Urinary bladder (tissue), 4 donors: ENCODE data around the gene ZNF230. TPM values are rescaled to one million over a fixed set of nuclear protein-coding genes. Genes with fewer than 3 reads are reported as not detected.

Experiments used
- DNase-seq: peaks from one replicate; pipeline ENCODE4 v3.0.0-alpha.2; 2015; ENCODE audit errors: extremely low spot score
- H3K27ac ChIP-seq: one replicate; pipeline ENCODE4 v1.5.1; 2013; ENCODE audit warnings: low read depth, mild to moderate bottlenecking, moderate library complexity
- H3K36me3 ChIP-seq: one replicate; pipeline ENCODE4 v1.6.1; 2013; ENCODE audit warnings: mild to moderate bottlenecking, moderate library complexity; ENCODE audit not compliant: insufficient read depth
- H3K4me1 ChIP-seq: one replicate; pipeline ENCODE4 v1.6.1; 2013; ENCODE audit warnings: mild to moderate bottlenecking, moderate library complexity; ENCODE audit not compliant: insufficient read depth
- H3K4me3 ChIP-seq: one replicate; pipeline ENCODE4 v1.5.1; 2013; ENCODE audit warnings: low read depth, low read length
- WGBS: extraction: QIAGEN DNeasy Blood & Tissue Kit; methylation state at CpG from one replicate; pipeline ENCODE4 v1.1.7; 2013; 5-methylcytosine and 5-hydroxymethylcytosine counted together
- polyA plus RNA-seq: library from polyadenylated mRNA; stranded (reverse); fragments of 200-250 nt; gene quantifications from one replicate; pipeline ENCODE4 v1.2.3, GENCODE V29; 2013
- total RNA-seq: library from RNA; depleted of rRNA; stranded (reverse); fragments of >200 nt; gene quantifications from one replicate; pipeline ENCODE4 v1.2.3, GENCODE V29; 2014
- donor health status: healthy with polysubstance abuse.
- donor health status: healthy.

Gene ZNF230
- 9.9 TPM for total RNA-seq
- polyA plus RNA-seq = 4.0 TPM

- Histone ChIP-seq H3K4me1 (no peaks in the 10 kb centered on the region), H3K27ac (peak within 1 kb of the TSS; percentile 42), H3K36me3 (peaks cover 2% of the 10 kb centered on the region), H3K4me3 (peak within 1 kb of the TSS; percentile 80)
- under 1% methylated on average over 48 of the region's 48 CpGs for WGBS
- peak; percentile 98 for DNase-seq
Observed at GRCh38 chr19:44002566-44003460, at the start of gene ZNF230. Gene ZNF230 (plus strand): TSS chr19:44002957. CDS start chr19:44007079, 4,122 bp downstream.

- Histone ChIP-seq H3K27ac (no peak overlapping the region), H3K36me3 (peaks cover 3% of the 10 kb centered on the region)
- 96% methylated on average over 3 of the region's 3 CpGs for WGBS
Observed at GRCh38 chr19:43956827-43957226, 45.9 kb upstream of the ZNF230 start.

DNA sequence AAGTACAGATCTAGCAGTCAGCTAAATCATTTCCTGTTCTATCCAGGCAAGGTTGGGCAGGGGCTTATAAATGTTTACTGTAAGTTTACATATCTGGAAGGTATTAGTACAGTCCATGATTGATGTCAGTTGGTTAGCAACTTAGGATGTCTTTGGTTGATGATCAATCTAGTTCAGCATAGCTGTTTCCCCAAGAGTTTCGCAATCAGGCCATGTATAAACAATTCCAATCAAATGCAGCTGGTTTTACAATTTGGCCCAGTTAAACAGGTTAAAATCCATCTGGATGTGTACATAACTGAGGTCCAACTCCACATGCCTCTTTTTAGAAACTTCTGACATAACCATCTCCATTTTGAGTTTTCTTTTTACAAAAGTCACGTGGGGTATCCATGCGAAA lies 44.9 kb upstream of the ZNF230 start:
- Histone ChIP-seq H3K36me3 (peaks cover 3% of the 10 kb centered on the region), H3K4me3 (no peak overlapping the region), H3K27ac (no peak overlapping the region), H3K4me1 (no peaks in the 10 kb centered on the region)
- WGBS = 96% methylated on average over 3 of the region's 3 CpGs
- DNase-seq = no peak

More at GRCh38 chr19:43956827-43957226, 45.9 kb upstream of the ZNF230 start:
- H3K4me3 ChIP-seq = no peak overlapping the region
- DNase-seq = no peak
- H3K4me1 ChIP-seq = peaks cover 1% of the 10 kb centered on the region

DNA sequence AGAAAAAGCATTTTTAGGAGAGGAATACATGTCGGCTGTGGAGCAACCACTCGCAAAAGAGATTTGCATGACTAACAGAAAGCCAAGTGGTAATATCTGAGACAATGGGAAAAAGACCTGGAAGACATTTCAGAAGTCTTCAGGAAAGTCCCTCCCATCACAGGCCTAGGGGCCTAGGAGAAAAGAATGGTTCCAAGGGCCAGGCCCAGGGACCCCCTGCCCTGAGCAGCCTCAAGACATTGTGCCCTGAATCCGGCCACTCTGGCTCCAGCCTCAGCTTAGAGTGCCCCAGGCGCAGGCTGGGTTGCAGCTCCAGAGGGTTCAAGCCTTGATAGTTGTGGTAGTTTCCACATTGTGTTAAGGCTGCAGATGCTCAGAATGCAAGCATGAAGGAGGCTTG lies 42.3 kb upstream of the ZNF230 start:
- no peaks in the 10 kb centered on the region for H3K4me1 ChIP-seq
- H3K36me3 ChIP-seq = peaks cover 8% of the 10 kb centered on the region
- H3K4me3 ChIP-seq = no peak overlapping the region
- no peak overlapping the region for H3K27ac ChIP-seq
- WGBS = 74% methylated on average over 4 of the region's 4 CpGs
- DNase-seq = no peak

DNA sequence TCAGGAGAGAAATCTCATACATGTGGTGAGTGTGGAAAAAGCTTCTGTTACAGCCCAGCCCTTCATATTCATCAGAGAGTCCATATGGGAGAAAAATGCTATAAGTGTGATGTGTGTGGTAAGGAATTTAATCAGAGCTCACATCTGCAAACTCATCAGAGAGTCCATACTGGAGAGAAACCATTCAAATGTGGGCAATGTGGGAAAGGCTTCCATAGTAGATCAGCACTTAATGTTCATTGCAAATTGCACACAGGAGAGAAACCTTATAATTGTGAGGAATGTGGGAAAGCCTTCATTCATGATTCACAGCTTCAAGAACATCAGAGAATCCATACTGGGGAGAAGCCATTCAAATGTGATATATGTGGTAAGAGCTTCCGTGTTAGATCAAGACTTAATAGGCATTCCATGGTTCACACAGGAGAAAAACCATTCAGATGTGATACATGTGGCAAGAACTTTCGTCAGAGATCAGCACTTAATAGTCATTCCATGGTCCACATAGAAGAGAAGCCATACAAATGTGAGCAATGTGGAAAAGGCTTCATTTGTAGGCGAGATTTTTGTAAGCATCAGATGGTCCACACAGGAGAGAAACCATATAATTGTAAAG lies 36.6 kb upstream of the ZNF230 start:
- peaks cover 16% of the 10 kb centered on the region for H3K36me3 ChIP-seq
- DNase-seq = no peak
- no peaks in the 10 kb centered on the region for H3K4me1 ChIP-seq
- 98% methylated on average over 3 of the region's 3 CpGs for WGBS
- H3K4me3 ChIP-seq = no peak overlapping the region
- no peak overlapping the region for H3K27ac ChIP-seq

DNA sequence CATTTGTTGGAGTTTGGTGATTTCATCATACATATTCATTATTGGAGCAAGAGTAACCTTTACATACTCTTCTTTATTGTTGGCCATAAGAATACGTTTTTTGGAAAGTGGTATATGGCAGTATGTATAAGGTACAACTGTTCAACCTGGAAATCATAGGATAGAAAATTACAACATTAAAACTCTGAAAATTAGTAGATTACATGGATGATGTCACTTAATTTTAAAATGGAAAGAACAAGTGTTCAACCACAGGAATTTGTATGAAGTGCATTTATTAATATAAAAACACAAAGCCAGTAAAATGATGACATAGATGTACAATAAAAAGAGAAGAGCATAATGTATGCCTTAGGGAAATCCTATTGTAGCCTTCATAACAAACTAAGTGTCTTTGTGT lies 26.0 kb upstream of the ZNF230 start:
- H3K27ac ChIP-seq = no peak overlapping the region
- 91% methylated on average over 1 of the region's 1 CpG for WGBS

DNA sequence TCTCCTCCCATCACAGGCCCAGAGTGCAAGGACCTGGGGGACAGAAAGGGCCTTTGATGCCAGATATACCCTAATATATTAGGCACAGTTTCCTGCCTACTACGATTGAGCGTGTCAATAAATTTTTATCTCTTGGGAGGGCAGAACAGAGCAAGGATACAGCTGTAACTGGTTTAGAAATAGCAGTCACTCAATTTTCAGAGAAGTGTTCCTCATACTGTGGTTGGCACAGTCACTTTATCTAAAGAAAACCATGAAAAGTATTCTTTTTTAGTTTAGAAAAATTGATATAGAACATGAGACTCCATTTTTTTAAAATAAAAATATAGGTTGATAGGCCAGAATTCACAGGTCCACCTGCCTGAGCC lies 19.2 kb upstream of the ZNF230 start:
- Histone ChIP-seq H3K4me3 (peak overlapping the region; percentile 82), H3K36me3 (no peaks in the 10 kb centered on the region), H3K4me1 (no peaks in the 10 kb centered on the region), H3K27ac (no peak overlapping the region)
- 73% methylated on average over 2 of the region's 2 CpGs for WGBS
- DNase-seq = no peak

More for the DNA sequence above, 26.0 kb upstream of the ZNF230 start:
- no peaks in the 10 kb centered on the region for H3K36me3 ChIP-seq
- no peak overlapping the region for H3K4me3 ChIP-seq
- H3K4me1 ChIP-seq = no peaks in the 10 kb centered on the region
- no peak for DNase-seq

DNA sequence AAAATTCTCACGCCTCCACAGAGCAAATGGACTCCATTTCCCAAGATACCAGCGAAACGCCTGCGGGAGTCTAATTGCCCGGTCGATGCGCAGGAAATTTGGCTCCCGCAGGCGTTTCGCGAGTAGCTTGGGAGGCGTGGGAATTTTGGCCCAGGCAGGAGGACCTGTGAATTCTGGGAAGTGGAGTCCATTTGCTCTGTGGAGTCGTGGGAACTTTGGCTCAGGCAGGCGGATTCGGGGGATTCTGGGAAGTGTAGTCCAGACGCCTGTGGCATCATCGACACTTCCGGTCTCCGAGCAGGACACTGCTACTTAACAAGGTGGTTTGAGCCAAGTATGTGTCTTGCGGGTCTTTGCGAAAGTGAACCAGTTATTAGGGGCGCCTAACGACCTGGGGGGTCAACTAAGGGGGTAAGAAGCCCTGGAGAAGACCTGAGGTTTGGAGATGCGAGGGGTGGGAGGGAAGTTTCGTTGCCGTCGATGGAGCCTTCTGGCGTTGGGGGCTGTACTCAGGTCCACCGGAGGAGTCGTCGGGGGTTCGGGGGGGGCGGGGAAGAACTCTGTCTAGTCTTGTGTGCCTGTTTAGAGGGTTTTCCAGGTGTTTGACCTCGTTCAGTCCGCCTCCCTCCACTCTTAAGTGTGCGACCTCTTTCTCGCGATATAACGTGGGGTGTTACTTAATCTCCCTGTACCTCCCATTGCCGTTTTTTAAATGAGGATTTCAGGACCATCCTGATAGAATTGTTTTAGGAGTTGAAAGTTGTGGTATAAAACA lies 18.7 kb upstream of the ZNF230 start, which contains the start of gene ZNF155:
TSS of gene ZNF155 (plus strand) at position 277 of the 775 bp plus-strand sequence. CDS start 4,356 bp downstream, outside the sequence.
- Histone ChIP-seq H3K4me3 (peak within 1 kb of the TSS; percentile 82), H3K36me3 (no peaks in the 10 kb centered on the region), H3K27ac (no peak within 1 kb of the TSS), H3K4me1 (no peaks in the 10 kb centered on the region)
- peak; percentile 95 for DNase-seq
- under 1% methylated on average over 40 of the region's 40 CpGs for WGBS

- Histone ChIP-seq H3K36me3 (peaks cover 2% of the 10 kb centered on the region), H3K4me1 (no peaks in the 10 kb centered on the region), H3K4me3 (peak overlapping the region; percentile 82), H3K27ac (no peak overlapping the region)
- under 1% methylated on average over 14 of the region's 14 CpGs for WGBS
- DNase-seq = no peak
Observed at GRCh38 chr19:43984687-43985000, 18.1 kb upstream of the ZNF230 start.

DNA sequence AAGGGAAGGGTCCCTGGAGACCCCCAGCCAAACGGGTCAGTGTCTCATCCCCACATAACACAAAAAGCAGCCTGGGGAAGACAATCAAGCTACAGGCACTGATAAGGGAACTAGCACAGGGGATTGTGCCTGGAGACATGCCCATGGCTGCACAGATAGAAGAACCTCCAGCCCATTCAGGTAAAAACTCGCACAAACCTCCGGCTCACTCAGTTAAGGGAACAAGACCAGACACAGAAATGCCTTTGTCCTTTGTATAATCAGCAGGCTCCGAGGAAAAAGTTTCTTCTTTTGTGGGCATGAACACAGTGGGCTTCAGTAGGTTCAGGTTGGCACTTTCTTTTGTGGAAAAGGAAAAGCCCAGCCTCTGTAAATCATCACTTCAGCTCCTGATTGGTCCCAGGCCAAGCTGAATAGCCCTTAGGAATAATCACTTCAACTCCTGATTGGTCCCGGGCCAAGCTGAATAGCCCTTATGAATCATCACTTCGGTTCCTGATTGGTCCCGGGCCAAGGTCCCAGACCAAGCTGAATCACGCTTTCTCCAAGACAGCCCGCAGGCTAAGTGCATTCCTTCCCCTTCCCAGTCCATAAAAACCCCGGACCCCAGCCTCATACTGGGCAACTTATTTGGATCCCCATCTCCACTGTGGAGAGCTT lies 5.0 kb upstream of the ZNF230 start:
- peaks cover 13% of the 10 kb centered on the region for H3K36me3 ChIP-seq
- no peak for DNase-seq
- WGBS = 83% methylated on average over 10 of the region's 10 CpGs
- H3K4me3 ChIP-seq = no peak overlapping the region
- no peaks in the 10 kb centered on the region for H3K4me1 ChIP-seq
- H3K27ac ChIP-seq = no peak overlapping the region

DNA sequence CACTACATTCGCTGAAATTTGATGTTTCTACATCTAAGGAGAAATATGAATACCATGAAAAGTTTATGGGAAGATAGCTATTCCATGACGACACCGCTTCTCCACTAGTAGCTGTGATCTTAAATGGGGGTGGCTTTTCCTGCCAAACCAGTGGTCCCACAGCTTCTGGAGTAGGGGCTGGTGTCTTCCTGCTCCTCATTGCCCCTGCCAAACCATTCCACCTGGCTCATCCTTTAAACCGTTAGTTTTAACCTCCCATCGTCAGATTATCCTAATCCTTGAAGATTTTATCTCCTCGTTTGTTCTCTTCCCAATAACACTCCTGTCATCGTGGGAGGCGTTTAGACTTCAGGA lies 568 bp upstream of the ZNF230 start:
- H3K4me1 ChIP-seq = no peaks in the 10 kb centered on the region
- DNase-seq = no peak
- H3K27ac ChIP-seq = no peak overlapping the region
- no peaks in the 10 kb centered on the region for H3K36me3 ChIP-seq
- peak overlapping the region; percentile 80 for H3K4me3 ChIP-seq
- WGBS = 7% methylated on average over 8 of the region's 8 CpGs

GRCh38 chr19:44003461-44004009 lies 778 bp downstream of the ZNF230 start:
- Histone ChIP-seq H3K4me3 (peak overlapping the region; percentile 80), H3K27ac (no peak overlapping the region), H3K4me1 (no peaks in the 10 kb centered on the region), H3K36me3 (peaks cover 7% of the 10 kb centered on the region)
- DNase-seq = no peak
- WGBS = 3% methylated on average over 15 of the region's 15 CpGs

- no peak overlapping the region for H3K27ac ChIP-seq
- DNase-seq = no peak
- H3K36me3 ChIP-seq = peaks cover 27% of the 10 kb centered on the region
- H3K4me1 ChIP-seq = no peaks in the 10 kb centered on the region
- WGBS = 95% methylated on average over 1 of the region's 1 CpG
- H3K4me3 ChIP-seq = no peak overlapping the region
Observed at GRCh38 chr19:44005973-44006372, 3.2 kb downstream of the ZNF230 start.
